IPS-20b (cell line): ENCODE data around the gene PLCB4.

Experiments used
- H3K27ac ChIP-seq: one replicate; pipeline ENCODE4 v1.5.1; 2013; ENCODE audit warnings: low read length
- H3K27me3 ChIP-seq: 2 replicates; pipeline ENCODE4 v1.6.1; 2013; ENCODE audit warnings: mild to moderate bottlenecking, low read length, inconsistent platforms; ENCODE audit not compliant: insufficient read depth
- H3K36me3 ChIP-seq: 2 replicates; pipeline ENCODE4 v1.6.1; 2013; ENCODE audit warnings: low read depth, mild to moderate bottlenecking, inconsistent platforms, low read length, moderate library complexity; ENCODE audit not compliant: insufficient read depth
- H3K4me1 ChIP-seq: 2 replicates; pipeline ENCODE4 v1.6.1; 2013; ENCODE audit warnings: mild to moderate bottlenecking, control low read depth, inconsistent platforms, low read length, moderate library complexity; ENCODE audit not compliant: insufficient read depth
- H3K4me3 ChIP-seq: 2 replicates; pipeline ENCODE4 v1.5.1; 2013; ENCODE audit warnings: mild to moderate bottlenecking, low read length, inconsistent platforms
- H3K9ac ChIP-seq: 2 replicates; pipeline ENCODE4 v1.6.1; 2013; ENCODE audit warnings: low read depth, mild to moderate bottlenecking, inconsistent platforms, low read length, moderate library complexity
- H3K9me3 ChIP-seq: 2 replicates; pipeline ENCODE4 v1.6.1; 2013; ENCODE audit warnings: mild to moderate bottlenecking, low read depth, low read length, inconsistent platforms; ENCODE audit not compliant: insufficient read depth

PLCB4 gene

GRCh38 chr20:9413001-9413400 is 344.1 kb downstream of the PLCB4 start:
- Histone ChIP-seq H3K27ac (no peak overlapping the region), H3K4me1 (no peaks in the 10 kb centered on the region), H3K4me3 (no peak overlapping the region), H3K9me3 (no peaks in the 10 kb centered on the region), H3K9ac (no peak overlapping the region), H3K27me3 (no peaks in the 10 kb centered on the region), H3K36me3 (peaks cover 4% of the 10 kb centered on the region; the same call in 1 of the 2 replicates)

- H3K27ac ChIP-seq, result no peak overlapping the region
- no peaks in the 10 kb centered on the region for H3K27me3 ChIP-seq
- no peak overlapping the region for H3K4me3 ChIP-seq
- no peaks in the 10 kb centered on the region for H3K4me1 ChIP-seq
- H3K36me3 ChIP-seq, result no peaks in the 10 kb centered on the region
- no peak overlapping the region for H3K9ac ChIP-seq
- H3K9me3 ChIP-seq, result no peaks in the 10 kb centered on the region
These were observed 346.5 kb downstream of the PLCB4 start for GRCh38 chr20:9415426-9415825.

GRCh38 chr20:9416421-9416820 is 347.5 kb downstream of the PLCB4 start:
- no peaks in the 10 kb centered on the region for H3K9me3 ChIP-seq
- H3K9ac ChIP-seq, result no peak overlapping the region
- H3K4me1 ChIP-seq, result no peaks in the 10 kb centered on the region
- H3K36me3 ChIP-seq, result no peaks in the 10 kb centered on the region
- no peaks in the 10 kb centered on the region for H3K27me3 ChIP-seq
- no peak overlapping the region for H3K27ac ChIP-seq
- no peak overlapping the region for H3K4me3 ChIP-seq

GRCh38 chr20:9417665-9418064 is 348.8 kb downstream of the PLCB4 start:
- Histone ChIP-seq H3K27ac (no peak overlapping the region), H3K36me3 (no peaks in the 10 kb centered on the region), H3K9me3 (no peaks in the 10 kb centered on the region), H3K27me3 (no peaks in the 10 kb centered on the region), H3K9ac (no peak overlapping the region), H3K4me3 (no peak overlapping the region), H3K4me1 (no peaks in the 10 kb centered on the region)

GRCh38 chr20:9422321-9423057 is 353.6 kb downstream of the PLCB4 start:
- H3K9ac ChIP-seq, result no peak overlapping the region
- H3K9me3 ChIP-seq, result no peaks in the 10 kb centered on the region
- no peaks in the 10 kb centered on the region for H3K4me1 ChIP-seq
- peaks cover 16% of the 10 kb centered on the region; the same call in 1 of the 2 replicates for H3K36me3 ChIP-seq
- H3K27ac ChIP-seq, result no peak overlapping the region
- no peaks in the 10 kb centered on the region for H3K27me3 ChIP-seq
- no peak overlapping the region for H3K4me3 ChIP-seq

GRCh38 chr20:9424551-9424950 is 355.7 kb downstream of the PLCB4 start:
- Histone ChIP-seq H3K4me1 (no peaks in the 10 kb centered on the region), H3K27me3 (no peaks in the 10 kb centered on the region), H3K9ac (no peak overlapping the region), H3K4me3 (no peak overlapping the region), H3K27ac (no peak overlapping the region), H3K36me3 (peaks cover 16% of the 10 kb centered on the region; the same call in 1 of the 2 replicates), H3K9me3 (no peaks in the 10 kb centered on the region)

GRCh38 chr20:9427430-9428291 is 358.8 kb downstream of the PLCB4 start:
- no peak overlapping the region for H3K27ac ChIP-seq
- H3K4me3 ChIP-seq, result no peak overlapping the region
- peaks cover 16% of the 10 kb centered on the region; the same call in 1 of the 2 replicates for H3K36me3 ChIP-seq
- no peaks in the 10 kb centered on the region for H3K4me1 ChIP-seq
- H3K9ac ChIP-seq, result no peak overlapping the region
- H3K27me3 ChIP-seq, result no peaks in the 10 kb centered on the region
- H3K9me3 ChIP-seq, result no peaks in the 10 kb centered on the region

GRCh38 chr20:9428292-9428607 is 359.4 kb downstream of the PLCB4 start:
- no peak overlapping the region for H3K27ac ChIP-seq
- H3K9ac ChIP-seq, result no peak overlapping the region

GRCh38 chr20:9439806-9440205 is 370.9 kb downstream of the PLCB4 start:
- Histone ChIP-seq H3K36me3 (peaks cover 31% of the 10 kb centered on the region), H3K4me3 (no peak overlapping the region), H3K27me3 (no peaks in the 10 kb centered on the region), H3K27ac (no peak overlapping the region), H3K9me3 (peaks cover 9% of the 10 kb centered on the region; the same call in 1 of the 2 replicates), H3K9ac (no peak overlapping the region), H3K4me1 (no peaks in the 10 kb centered on the region)

More at GRCh38 chr20:9428292-9428607, 359.4 kb downstream of the PLCB4 start:
- Histone ChIP-seq H3K27me3 (no peaks in the 10 kb centered on the region), H3K9me3 (no peaks in the 10 kb centered on the region), H3K36me3 (peaks cover 16% of the 10 kb centered on the region; the same call in 1 of the 2 replicates), H3K4me1 (no peaks in the 10 kb centered on the region), H3K4me3 (no peak overlapping the region)

- Histone ChIP-seq H3K27ac (no peak overlapping the region), H3K9ac (no peak overlapping the region)
These were observed 372.0 kb downstream of the PLCB4 start for GRCh38 chr20:9440892-9441291.

GRCh38 chr20:9441948-9442347 is 373.1 kb downstream of the PLCB4 start:
- Histone ChIP-seq H3K27me3 (no peaks in the 10 kb centered on the region), H3K4me1 (no peaks in the 10 kb centered on the region), H3K27ac (no peak overlapping the region), H3K4me3 (no peak overlapping the region), H3K9ac (no peak overlapping the region), H3K36me3 (peaks cover 27% of the 10 kb centered on the region), H3K9me3 (peaks cover 9% of the 10 kb centered on the region; the same call in 1 of the 2 replicates)

More at GRCh38 chr20:9440892-9441291, 372.0 kb downstream of the PLCB4 start:
- Histone ChIP-seq H3K9me3 (peaks cover 9% of the 10 kb centered on the region; the same call in 1 of the 2 replicates), H3K36me3 (peaks cover 31% of the 10 kb centered on the region), H3K4me1 (no peaks in the 10 kb centered on the region), H3K4me3 (no peak overlapping the region), H3K27me3 (no peaks in the 10 kb centered on the region)

GRCh38 chr20:9442858-9443257 is 374.0 kb downstream of the PLCB4 start:
- peaks cover 18% of the 10 kb centered on the region for H3K36me3 ChIP-seq
- H3K27me3 ChIP-seq, result no peaks in the 10 kb centered on the region
- H3K27ac ChIP-seq, result no peak overlapping the region
- H3K4me3 ChIP-seq, result no peak overlapping the region
- no peak overlapping the region for H3K9ac ChIP-seq
- no peaks in the 10 kb centered on the region for H3K4me1 ChIP-seq
- H3K9me3 ChIP-seq, result peaks cover 9% of the 10 kb centered on the region; the same call in 1 of the 2 replicates
